Activated CD4-positive, alpha-beta T cell treated with anti-CD3 and anti-CD28 coated beads for 48 hours (primary cell): ENCODE measurements around the gene CADPS2.

ENCODE experiments used
- DNase-seq: peaks from one replicate; pipeline ENCODE4 v3.0.0-alpha.2; 2020

CADPS2 gene

GRCh38 chr7:122766593-122766992 is 119.7 kb downstream of the CADPS2 start:
- no peak for DNase-seq

- DNase-seq: no peak
These were observed 121.4 kb downstream of the CADPS2 start for GRCh38 chr7:122764902-122765301.

- DNase-seq: no peak
These were observed 122.2 kb downstream of the CADPS2 start for GRCh38 chr7:122764020-122764419.

GRCh38 chr7:122762071-122762470 is 124.2 kb downstream of the CADPS2 start:
- DNase-seq: no peak

- no peak for DNase-seq
These were observed 127.8 kb downstream of the CADPS2 start for GRCh38 chr7:122758501-122758900.

- no peak for DNase-seq
These were observed 129.4 kb downstream of the CADPS2 start for GRCh38 chr7:122756860-122757259.

GRCh38 chr7:122755696-122756095 is 130.6 kb downstream of the CADPS2 start:
- no peak for DNase-seq

GRCh38 chr7:122752583-122752982 is 133.7 kb downstream of the CADPS2 start:
- no peak for DNase-seq

GRCh38 chr7:122750389-122750788 is 135.9 kb downstream of the CADPS2 start:
- DNase-seq: no peak

- no peak for DNase-seq
These were observed 138.1 kb downstream of the CADPS2 start for GRCh38 chr7:122748195-122748594.

GRCh38 chr7:122746948-122747347 is 139.3 kb downstream of the CADPS2 start:
- no peak for DNase-seq

GRCh38 chr7:122743211-122743610 is 143.0 kb downstream of the CADPS2 start:
- no peak for DNase-seq

- no peak for DNase-seq
These were observed 147.3 kb downstream of the CADPS2 start for GRCh38 chr7:122738947-122739346.

- DNase-seq: no peak
These were observed 150.1 kb downstream of the CADPS2 start for GRCh38 chr7:122736183-122736582.

GRCh38 chr7:122727759-122728158 is 158.5 kb downstream of the CADPS2 start:
- no peak for DNase-seq

- no peak for DNase-seq
These were observed 158.9 kb downstream of the CADPS2 start for GRCh38 chr7:122727354-122727753.

- no peak for DNase-seq
These were observed 159.4 kb downstream of the CADPS2 start for GRCh38 chr7:122726881-122727280.

- DNase-seq: no peak
These were observed 161.9 kb downstream of the CADPS2 start for GRCh38 chr7:122724366-122724765.

- no peak for DNase-seq
These were observed 167.2 kb downstream of the CADPS2 start for GRCh38 chr7:122719010-122719578.

GRCh38 chr7:122717356-122718089 is 168.7 kb downstream of the CADPS2 start:
- DNase-seq: no peak

GRCh38 chr7:122715183-122715582 is 171.1 kb downstream of the CADPS2 start:
- no peak for DNase-seq

GRCh38 chr7:122710916-122711315 is 175.3 kb downstream of the CADPS2 start:
- no peak for DNase-seq

GRCh38 chr7:122709930-122710646 is 176.2 kb downstream of the CADPS2 start:
- no peak for DNase-seq

- no peak for DNase-seq
These were observed 179.4 kb downstream of the CADPS2 start for GRCh38 chr7:122706836-122707235.
